NK-92 (cell line): ENCODE results near the gene P2RY6.

Experiments
- DNase-seq: peaks from one replicate; lab custom pipeline; 2025; ENCODE audit not compliant: unreplicated experiment; lab: John Stamatoyannopoulos, UW

Gene P2RY6

GRCh38 chr11:73236854-73237253 lies 35.3 kb upstream of the P2RY6 start:
- DNase-seq, result no peak

- DNase-seq, result no peak
Measured at GRCh38 chr11:73237471-73238290, 34.5 kb upstream of the P2RY6 start.

- DNase-seq, result no peak
Measured at GRCh38 chr11:73239111-73239521, 33.0 kb upstream of the P2RY6 start.

DNA sequence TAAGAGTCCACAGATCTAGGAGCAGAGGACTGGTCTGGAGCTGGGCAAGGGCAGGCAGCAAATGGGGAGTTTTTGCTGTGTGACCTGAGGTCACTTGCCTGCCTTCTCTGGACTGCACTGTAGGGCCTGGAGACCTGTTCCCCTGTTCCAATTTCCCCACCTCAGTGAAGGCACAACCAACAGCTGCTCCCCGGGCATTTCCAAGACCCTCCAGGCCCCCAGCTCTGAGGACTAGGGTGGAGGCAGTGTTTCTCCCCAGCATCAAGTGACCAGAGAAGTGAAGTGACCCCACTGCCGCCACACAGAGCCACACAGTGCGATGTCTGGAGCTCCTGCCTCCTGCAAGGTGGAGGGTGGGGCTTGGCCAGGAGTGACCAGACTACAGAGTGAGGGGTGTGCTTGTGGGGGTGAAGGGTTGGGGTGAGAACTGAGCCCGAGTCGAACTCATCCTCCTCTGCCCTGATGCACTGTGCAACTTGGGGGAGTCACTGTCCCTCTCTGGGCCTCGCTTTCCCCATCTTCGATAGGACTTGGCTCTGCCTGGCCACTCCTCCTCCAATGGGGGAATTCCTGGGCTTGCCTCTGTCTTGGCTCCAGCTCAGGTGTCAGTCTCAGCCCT lies 32.5 kb upstream of the P2RY6 start:
- DNase-seq, result no peak

DNA sequence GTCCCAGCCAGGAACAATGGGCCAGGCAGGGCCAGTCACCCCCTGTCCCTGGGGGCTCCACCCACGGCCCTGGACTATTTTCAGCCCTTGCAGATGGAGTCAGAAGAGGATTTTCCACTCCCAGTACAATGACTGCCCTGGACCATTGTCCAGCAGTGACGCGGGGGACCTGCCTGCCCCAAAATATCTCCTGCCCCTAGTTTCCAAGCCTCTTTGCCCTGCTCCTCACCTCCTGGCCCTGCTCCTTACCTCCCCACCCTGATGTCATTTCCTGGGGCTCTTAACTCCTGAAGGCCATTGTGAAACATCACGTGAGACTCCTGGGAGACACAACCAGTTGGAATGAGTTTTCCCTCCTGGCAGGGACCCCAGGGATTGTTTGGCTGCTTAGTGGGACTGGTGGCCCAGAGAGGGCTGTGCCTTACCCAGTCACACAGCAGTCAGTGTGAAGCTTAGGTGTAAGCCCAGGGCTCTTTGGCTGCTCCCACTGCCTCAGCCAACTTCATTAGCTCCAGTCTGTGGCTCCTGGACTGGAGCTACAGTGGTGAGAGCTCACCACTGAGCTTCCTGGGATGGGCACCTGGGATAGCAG lies 31.9 kb upstream of the P2RY6 start:
- DNase-seq, result no peak

- no peak for DNase-seq
Measured at GRCh38 chr11:73241300-73241699, 30.8 kb upstream of the P2RY6 start.

GRCh38 chr11:73242251-73243092 lies 29.7 kb upstream of the P2RY6 start:
- no peak for DNase-seq

DNA sequence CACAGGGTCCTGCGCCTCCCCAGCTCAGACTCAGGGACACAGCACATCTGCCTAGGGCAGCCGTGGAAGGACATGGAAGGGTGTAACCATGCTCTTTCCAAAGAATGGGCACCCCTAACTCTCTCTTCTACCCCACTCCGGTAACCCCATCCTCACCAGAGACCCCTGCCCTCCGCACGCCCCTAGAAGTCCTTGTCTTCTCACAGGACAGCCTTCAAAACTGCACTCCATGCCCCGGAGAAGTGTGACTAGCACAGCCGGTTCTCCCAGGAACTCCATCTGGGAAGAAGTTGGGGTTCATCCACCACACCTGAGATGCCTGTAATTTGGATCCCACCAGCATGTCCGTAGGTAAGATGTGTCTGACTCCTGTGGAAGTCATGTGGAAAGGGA lies 29.0 kb upstream of the P2RY6 start:
- no peak for DNase-seq

GRCh38 chr11:73244589-73245240 lies 27.4 kb upstream of the P2RY6 start:
- no peak for DNase-seq

GRCh38 chr11:73245461-73245860 lies 26.7 kb upstream of the P2RY6 start:
- no peak for DNase-seq

- DNase-seq, result no peak
Measured at GRCh38 chr11:73246303-73246702, 25.8 kb upstream of the P2RY6 start.

- no peak for DNase-seq
Measured at GRCh38 chr11:73248526-73249185, 23.5 kb upstream of the P2RY6 start.

DNA sequence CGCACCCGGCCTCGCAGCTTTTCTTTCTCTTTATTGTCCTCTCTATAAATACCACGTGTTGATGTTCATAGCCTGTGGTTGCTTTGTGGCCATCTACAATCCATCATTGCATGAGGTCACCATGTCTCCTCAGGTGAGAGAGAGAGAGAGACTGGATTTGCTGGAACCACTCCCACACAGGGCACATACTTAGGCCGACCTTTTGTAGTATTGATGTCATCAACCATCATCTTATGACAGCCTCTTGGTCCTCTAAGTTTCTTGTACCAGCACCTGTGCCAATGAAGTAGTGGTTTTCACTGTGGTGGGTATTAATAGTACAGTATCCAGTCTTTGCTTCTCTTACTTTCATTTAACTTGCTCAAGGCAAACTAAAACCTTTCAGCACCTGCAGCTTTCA lies 22.8 kb upstream of the P2RY6 start:
- no peak for DNase-seq

DNA sequence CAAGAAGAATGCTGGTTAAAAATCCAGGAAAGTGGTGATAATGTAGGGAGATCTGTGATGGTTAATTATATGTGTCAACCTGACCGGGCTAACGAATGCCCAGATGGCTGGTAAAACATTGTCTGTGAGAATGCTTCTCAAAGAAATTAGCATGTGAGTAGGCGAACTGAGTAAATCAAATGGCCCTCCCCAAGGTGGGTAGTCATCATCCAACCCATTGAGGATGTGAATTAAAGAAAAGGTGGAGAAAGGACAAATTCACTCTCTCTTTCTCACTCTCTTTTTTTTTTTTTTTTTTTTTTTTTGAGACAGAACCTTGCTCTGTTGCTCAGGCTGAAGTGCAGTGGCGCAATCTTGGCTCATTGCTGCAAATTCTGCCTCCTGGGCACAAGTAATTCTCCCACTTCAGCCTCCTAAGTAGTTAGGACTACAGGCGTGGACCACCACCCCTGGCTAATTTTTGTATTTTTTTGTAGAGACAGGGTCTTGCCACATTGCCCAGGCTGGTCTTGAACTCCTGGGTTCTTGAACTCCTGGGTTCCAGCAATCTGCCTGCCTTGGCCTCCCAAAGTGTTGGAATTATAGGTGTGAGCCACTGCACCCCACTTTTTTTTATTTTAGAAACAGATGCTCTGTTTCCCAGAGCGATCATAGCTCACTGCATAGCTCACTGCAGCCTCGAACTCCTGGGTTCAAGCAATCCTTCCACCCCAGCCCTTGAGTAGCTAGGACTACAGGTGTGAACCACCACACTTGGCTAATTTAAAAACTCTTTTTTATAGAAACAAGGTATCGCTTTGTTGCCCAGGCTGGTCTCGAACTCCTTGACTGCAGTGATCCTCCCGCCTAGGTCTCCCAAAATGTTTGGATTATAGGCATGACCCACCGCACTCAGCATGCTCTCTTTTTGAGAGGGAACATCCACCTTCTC lies 22.0 kb upstream of the P2RY6 start:
- DNase-seq, result no peak

GRCh38 chr11:73252577-73253191 lies 19.5 kb upstream of the P2RY6 start:
- DNase-seq, result no peak

DNA sequence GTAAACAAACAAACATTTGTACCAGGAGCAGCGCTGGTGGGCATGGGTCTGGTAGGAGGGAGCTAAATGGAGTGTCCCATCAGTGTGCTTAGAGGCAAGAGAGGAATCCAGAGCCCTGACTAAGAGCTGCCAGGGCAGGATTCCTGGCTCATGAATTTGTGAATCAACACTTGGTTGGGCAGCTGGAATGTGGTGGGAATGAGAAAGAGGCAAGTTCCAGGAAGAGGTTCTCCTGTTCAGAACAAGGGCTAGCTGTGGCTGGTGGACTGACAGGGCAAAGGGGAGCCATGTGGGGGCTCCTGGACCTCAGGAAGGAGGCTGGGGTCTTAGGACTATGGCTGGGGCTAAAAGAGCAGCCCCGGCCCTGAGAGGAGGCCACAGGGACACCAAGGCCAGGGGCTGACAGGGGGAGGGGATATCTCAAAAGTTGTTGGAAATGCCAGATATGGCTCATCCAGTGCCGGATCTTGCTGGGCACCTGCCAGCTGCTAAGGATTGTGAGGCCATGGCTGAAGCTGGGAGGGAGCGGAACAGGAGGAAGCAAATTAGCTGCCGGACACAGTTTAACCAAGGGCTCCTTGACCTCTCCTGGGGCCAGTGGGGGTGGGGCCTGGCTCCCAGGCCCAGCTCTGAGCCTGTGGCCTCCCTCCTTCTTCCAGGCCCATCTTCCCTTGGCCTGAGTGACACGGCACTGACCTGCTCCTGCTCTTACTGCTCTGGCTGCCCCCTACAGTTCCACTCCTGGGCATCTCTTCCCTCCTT lies 14.6 kb upstream of the P2RY6 start:
- DNase-seq, result no peak

GRCh38 chr11:73258104-73259035 lies 13.8 kb upstream of the P2RY6 start:
- no peak for DNase-seq
